HG03280 (cell line): ENCODE data around the gene TMEM242.

Source experiments
- ATAC-seq: cut with Tn5 transposase; IDR thresholded peaks from one replicate; pipeline ENCODE4 v1.9.1; 2021; ENCODE audit warnings: mild to moderate bottlenecking, moderate library complexity; ENCODE audit not compliant: unreplicated experiment

TMEM242 gene

GRCh38 chr6:157272866-157273755 lies 50.2 kb downstream of the TMEM242 start:
- ATAC-seq = no peak

DNA sequence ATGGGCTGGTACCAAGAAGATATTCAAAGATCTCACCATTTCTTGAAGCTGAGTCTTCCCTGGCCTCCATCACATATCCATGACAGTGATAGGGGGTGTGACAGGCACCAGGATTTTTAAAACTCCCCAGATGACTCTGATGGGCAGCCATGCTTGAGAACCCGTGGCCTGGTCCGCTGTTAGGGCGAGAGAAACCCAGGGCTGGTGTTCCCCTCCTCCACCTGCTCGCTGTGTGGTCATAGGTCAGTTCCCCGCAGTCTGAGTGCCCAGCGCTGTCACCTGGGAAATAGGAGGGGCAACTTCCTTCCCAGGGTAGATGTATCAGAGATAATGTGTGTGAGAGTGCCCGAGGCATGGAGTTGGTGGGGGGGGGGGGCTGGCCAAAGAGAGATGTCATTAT lies 50.9 kb downstream of the TMEM242 start:
- ATAC-seq = no peak

- no peak for ATAC-seq
Measured at GRCh38 chr6:157271911-157272310, 51.4 kb downstream of the TMEM242 start.

DNA sequence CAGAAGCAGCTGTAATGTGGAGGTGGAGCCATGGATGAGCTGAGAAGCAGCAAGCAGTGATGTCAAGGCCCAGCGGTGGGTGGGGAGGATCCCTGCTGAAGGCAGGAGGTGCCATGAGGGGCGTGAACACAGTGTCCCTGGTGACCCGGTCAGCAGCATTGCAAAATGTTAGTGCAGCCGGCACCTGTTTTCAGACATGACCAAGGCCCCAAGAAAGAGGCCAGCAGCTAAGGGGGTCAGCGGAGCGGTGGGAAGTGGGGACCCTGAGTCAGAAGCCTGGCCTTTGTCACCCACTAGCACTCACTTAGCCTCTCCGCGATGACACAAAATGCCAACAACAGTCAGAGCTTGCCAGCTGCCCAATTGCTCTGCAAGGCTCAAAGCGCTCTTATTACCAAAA lies 51.9 kb downstream of the TMEM242 start:
- no peak for ATAC-seq

DNA sequence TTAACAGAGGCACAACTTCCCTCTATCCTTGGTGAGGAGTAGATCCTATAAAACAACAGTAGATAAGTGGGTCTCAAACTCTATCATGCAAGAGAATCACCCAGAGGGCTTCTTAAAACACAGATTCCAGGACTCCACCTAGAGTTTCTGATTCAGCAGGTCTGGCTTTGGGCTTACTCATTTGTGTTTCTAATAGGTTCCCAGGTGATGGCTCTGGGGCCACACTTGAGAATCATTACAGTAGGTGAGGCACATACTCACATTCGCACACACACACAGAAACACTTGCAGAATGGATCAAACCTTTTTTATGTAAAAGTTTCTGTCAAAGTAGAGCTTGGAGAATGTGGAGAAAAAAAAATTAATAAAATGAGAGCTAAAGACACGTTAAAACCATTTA lies 52.4 kb downstream of the TMEM242 start:
- ATAC-seq = no peak

DNA sequence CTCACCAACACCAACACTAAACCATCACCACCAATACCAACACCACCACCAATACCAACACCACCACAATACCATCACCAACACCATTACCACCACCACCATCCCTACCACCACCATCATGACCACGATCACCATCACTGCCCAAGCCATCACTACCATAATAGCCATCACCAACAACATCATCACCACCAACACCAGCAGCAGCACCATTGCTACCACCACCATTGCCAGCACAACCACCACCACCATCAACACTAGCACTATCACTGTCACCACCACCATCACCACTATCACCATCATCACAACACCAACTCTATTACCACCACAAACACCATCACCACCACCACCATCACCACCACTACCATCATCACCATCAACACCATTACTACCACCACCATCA lies 53.0 kb downstream of the TMEM242 start:
- ATAC-seq = no peak

DNA sequence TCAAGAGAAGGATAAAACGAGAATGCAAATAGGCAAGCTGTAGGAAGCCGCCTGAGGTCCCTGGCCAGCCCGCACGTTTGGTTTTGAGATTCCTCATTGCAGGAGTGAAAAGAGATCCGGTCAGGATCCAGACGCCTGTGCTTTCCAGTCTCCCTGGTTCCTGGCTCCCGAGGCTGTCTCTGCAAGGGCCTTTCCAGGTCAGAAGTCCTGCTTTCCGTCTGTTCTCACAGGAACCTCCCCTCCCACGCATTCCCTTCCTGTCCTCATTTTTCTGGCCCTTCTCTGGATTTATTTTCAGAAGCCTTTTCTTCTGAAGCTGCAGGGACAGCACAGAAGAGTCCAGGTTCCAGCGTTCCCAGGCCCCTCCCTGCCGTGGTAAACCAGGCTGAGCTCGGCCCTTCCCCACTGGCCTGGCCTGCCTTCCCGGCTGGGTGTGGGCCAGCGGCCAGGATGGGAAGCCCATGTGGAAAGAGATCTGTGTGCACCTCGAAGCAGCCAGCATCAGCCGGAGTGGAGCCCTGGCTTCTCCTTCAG lies 54.0 kb downstream of the TMEM242 start:
- no peak for ATAC-seq

GRCh38 chr6:157268835-157269234 lies 54.5 kb downstream of the TMEM242 start:
- ATAC-seq = no peak

DNA sequence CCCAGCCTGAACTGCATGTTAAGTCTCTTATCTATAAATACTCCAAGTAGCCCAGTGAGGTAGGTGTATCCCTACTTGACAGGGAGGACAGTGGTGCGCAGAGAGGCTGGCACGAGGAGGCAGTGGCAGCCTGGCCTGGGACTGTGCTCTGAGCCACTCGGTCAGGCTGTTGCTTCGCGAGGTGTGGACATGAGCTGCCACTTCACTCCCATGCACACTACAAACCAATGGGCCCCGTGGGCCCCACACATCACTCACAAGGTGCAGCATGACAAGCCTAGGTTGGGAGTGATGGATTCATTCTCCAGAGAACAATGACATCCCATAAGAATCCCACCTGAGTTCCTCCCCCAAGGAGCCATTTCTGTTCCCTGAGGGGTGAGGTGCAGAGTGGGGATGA lies 54.9 kb downstream of the TMEM242 start:
- no peak for ATAC-seq

- no peak for ATAC-seq
Measured at GRCh38 chr6:157267654-157268053, 55.7 kb downstream of the TMEM242 start.

DNA sequence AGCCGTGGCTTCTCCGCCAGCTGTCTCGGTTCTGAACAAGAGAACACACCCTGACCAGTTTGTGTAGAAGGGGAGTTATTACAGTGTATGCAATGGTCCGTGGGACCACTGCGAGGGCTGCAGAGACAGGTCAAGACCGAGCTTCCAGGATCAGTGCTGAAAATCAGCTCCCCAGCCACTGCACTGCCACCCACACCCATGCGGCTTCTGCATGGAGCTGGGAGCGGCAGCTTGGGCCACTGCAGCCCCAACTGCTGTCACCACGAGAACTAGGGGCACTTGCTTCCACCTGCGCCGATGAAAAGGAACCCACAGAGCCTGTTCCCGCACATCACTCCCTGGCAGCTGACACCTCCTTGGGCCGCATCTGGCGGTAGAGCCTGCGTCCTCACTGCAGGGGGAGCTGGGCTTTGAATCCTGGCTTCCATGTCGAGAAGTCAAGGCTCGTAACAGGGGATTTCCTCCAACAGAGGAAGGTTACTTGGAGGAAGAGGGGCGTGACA lies 56.2 kb downstream of the TMEM242 start:
- no peak for ATAC-seq

- ATAC-seq = no peak
Measured at GRCh38 chr6:157266274-157267101, 56.8 kb downstream of the TMEM242 start.

DNA sequence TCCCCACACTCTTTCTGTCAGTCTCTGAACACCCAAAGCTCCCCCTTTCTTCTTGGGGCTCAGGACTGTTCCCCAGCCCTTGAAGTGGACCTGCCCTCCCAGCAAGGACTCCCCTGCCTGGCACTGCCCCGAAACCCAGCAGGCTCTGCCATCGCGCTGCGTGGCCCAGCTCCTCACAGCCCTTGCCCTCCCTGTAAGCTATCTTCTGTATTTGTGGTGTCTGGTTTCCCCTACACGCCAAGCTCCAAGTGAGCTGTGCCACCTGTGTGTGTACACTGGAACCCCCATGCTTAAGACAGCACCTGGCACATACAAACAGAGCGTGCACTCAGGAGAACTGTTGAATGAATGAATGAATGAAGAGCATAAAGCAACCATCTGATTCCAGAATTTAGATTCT lies 57.7 kb downstream of the TMEM242 start:
- ATAC-seq = no peak

GRCh38 chr6:157265186-157265585 lies 58.1 kb downstream of the TMEM242 start:
- ATAC-seq = no peak

DNA sequence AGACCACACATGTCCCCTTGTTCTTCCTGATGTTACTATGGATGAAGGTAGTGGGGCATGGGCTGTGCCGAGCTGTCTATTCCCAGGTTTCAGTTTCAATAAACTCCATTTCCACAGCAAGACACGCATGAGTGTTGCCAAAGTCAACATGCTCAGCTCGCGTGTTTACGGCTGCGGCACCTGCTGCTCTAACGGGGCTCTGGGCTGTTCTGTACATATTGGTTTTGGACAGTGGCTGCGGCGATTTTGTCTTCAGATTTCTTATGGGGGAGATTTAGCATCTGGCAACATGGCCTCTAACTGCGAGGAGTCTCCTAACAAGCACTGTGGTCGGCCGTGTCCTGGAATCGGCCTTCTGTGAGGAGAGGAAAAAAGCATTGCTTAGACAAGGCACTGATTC lies 58.6 kb downstream of the TMEM242 start:
- no peak for ATAC-seq

DNA sequence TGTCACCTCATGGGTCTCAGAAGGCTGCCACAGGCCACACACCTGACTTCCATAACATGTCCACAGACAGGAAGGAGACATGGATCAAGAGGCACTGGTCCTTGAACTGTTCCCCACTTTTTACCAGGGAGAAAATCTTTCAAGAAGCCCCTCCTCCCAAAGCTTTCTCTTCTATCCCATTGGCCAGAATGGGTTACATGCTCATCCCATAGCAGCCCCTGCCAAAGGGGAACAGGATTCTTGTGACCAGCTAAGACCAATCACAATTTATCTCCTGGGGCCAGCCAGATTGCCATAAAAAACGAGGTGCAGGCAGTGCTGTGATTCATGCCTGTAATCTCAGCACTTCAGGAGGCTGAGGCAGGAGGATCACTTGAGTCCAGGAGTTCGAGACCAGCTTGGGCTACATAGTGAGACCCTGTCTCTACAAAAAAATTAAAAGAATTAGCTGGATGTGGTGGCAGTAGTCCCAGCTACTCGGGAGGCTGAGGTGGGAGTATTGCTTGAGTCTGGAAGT lies 59.4 kb downstream of the TMEM242 start:
- no peak for ATAC-seq

DNA sequence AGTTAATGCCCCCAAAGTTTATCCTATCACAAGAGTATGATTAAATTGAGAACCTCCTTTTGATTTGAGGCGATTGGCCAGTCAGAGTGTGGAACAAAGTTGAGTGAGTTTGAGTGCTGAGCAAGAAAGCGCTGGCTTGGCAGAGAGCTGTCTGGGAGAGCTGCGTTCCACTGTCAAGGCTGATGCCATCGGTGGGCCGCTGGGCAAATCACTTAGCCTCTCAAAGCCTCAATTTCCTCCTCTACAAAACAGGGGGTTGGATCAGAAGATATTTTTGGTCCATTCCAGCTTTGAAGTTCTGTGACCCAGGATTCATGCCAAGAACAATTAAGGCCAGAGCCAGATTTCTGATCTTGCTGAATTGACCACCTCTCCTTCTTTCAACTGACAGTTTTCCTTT lies 60.2 kb downstream of the TMEM242 start:
- no peak for ATAC-seq

- no peak for ATAC-seq
Measured at GRCh38 chr6:157261606-157262005, 61.7 kb downstream of the TMEM242 start.

DNA sequence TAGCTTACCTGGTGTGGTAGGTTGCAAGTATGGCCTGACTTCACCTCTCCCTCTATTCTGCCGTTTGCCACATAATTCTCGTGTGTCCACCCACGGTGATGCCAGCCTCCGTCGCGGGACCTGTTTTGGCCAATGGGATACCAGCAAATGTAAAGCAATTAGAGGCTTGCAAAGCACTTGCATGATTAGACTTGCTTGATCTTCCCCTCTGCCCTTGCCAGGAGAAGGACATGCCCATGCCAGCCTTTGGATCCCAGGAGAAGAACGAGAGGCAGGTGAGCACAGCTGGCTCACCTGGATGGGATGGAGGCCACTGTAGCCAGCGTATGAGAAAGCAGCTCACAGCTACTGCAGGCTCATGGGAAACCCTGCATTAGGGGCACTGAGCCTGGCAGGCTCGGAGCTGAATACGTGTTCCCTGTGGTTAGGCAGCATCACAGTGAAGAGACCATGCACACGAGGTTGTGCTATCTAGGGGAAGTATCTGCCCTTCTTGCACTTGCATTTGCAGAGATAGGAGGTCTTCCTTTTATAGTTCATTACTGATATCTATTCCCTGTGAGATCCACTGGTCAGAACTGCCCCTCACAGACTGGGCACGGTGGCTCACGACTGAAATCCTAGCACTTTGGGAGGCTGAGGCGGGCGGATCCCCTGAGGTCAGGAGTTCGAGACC lies 62.4 kb downstream of the TMEM242 start:
- ATAC-seq = no peak

- no peak for ATAC-seq
Measured at GRCh38 chr6:157259443-157259842, 63.9 kb downstream of the TMEM242 start.

GRCh38 chr6:157258878-157259277 lies 64.4 kb downstream of the TMEM242 start:
- no peak for ATAC-seq
